Loucy (cell line): ENCODE measurements around the gene C2orf69.

Experiments
- H2AFZ ChIP-seq: fragments of 200-600 bp; sonication (generic); 2 replicates; pipeline ENCODE4 v1.6.0; 2016; ENCODE audit warnings: antibody characterized with exemption, mild to moderate bottlenecking, low read length, moderate library complexity
- H3F3A ChIP-seq: fragments of 200-600 bp; 2 replicates; pipeline ENCODE4 v1.6.0; 2016; ENCODE audit warnings: antibody characterized with exemption, low read depth, mild to moderate bottlenecking
- H3K27me3 ChIP-seq: fragments of 200-600 bp; sonication (generic); 2 replicates; pipeline ENCODE4 v1.6.1; 2014; ENCODE audit warnings: low read length, mild to moderate bottlenecking; ENCODE audit not compliant: insufficient read depth, poor library complexity, severe bottlenecking
- H3K36me3 ChIP-seq: fragments of 200-600 bp; sonication (generic); 2 replicates; pipeline ENCODE4 v1.6.1; 2016; ENCODE audit warnings: low read length; ENCODE audit not compliant: insufficient read depth
- H3K4me1 ChIP-seq: fragments of 200-600 bp; sonication (generic); 2 replicates; pipeline ENCODE4 v1.5.1; 2014; ENCODE audit warnings: low read length, mild to moderate bottlenecking; ENCODE audit not compliant: insufficient read depth, poor library complexity, severe bottlenecking
- H3K4me2 ChIP-seq: fragments of 200-600 bp; sonication (generic); 2 replicates; pipeline ENCODE4 v1.6.0; 2014; ENCODE audit warnings: antibody characterized with exemption, low read length, low read depth, mild to moderate bottlenecking; ENCODE audit not compliant: poor library complexity, severe bottlenecking
- H3K4me3 ChIP-seq: fragments of 200-600 bp; sonication (generic); 2 replicates; pipeline ENCODE4 v1.5.1; 2014; ENCODE audit warnings: low read length, mild to moderate bottlenecking, mixed read lengths; ENCODE audit not compliant: poor library complexity, severe bottlenecking
- H3K79me2 ChIP-seq: fragments of 200-600 bp; sonication (generic); 2 replicates; pipeline ENCODE4 v1.6.1; 2014; ENCODE audit warnings: low read length; ENCODE audit not compliant: insufficient read depth
- H3K9ac ChIP-seq: fragments of 200-600 bp; sonication (generic); 2 replicates; pipeline ENCODE4 v1.6.0; 2014; ENCODE audit warnings: mild to moderate bottlenecking, low read depth, low read length, moderate library complexity; ENCODE audit not compliant: poor library complexity, severe bottlenecking
- H3K9me2 ChIP-seq: fragments of 200-600 bp; sonication (generic); replicated peaks from 2 replicates; pipeline ENCODE4 v1.6.1; 2016; ENCODE audit warnings: low read depth, low read length, mixed read lengths
- H3K9me3 ChIP-seq: fragments of 200-600 bp; sonication (generic); 2 replicates; pipeline ENCODE4 v1.6.1; 2014; ENCODE audit warnings: mild to moderate bottlenecking, antibody characterized with exemption, low read length, low read depth; ENCODE audit not compliant: insufficient read depth
- H4K20me1 ChIP-seq: fragments of 200-600 bp; sonication (generic); 2 replicates; pipeline ENCODE4 v1.6.0; 2014; ENCODE audit warnings: antibody characterized with exemption, low read length, mild to moderate bottlenecking; ENCODE audit not compliant: insufficient read depth, poor library complexity, severe bottlenecking
- EZH2phosphoT487 ChIP-seq: fragments of 200-600 bp; IDR thresholded peaks from 2 replicates; pipeline ENCODE4 v1.6.1; 2018; ENCODE audit warnings: antibody characterized with exemption, mild to moderate bottlenecking, moderate library complexity, borderline replicate concordance
- TF ChIP-seq, protein P1 (sequence below): fragments of 200-600 bp; sonication (generic); conservative IDR thresholded peaks from 2 replicates; pipeline ENCODE4 v1.5.1; 2014; ENCODE audit warnings: mild to moderate bottlenecking, antibody characterized with exemption, low read length

C2orf69 gene

DNA sequence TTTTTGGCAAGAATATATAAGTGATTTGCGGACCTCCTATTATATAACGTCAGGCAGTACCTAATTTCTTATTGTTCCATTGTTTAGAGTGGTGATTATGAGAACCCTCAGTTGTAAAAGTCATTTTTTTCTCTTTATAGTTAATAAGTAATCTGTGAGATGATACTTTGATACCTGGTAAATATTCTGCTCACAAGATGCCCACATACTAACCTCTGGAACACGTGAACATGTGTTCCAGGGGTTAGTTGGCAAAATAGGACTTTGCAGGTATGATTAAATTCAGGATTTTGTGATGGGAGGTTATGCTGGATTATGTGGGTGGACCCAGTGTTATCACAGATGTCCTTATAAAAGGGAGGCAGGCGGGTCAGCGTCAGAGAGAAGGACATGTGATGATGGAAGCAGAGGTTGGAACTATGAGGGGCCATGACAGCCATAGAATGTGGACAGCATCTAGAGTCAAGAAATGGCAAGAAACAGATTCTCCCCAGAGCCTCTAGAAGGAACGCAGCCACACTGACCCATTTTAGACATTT, 61.1 kb downstream of the C2orf69 start:
- Histone ChIP-seq H3K79me2 (no peaks in the 10 kb centered on the region), H3K9ac (no peak overlapping the region), H3K4me2 (no peak overlapping the region), H2AFZ (no peak overlapping the region), H3K27me3 (no peaks in the 10 kb centered on the region), H3K9me2 (no peaks in the 10 kb centered on the region), H3F3A (no peaks in the 10 kb centered on the region), H3K4me1 (no peaks in the 10 kb centered on the region), H3K36me3 (no peaks in the 10 kb centered on the region), H3K4me3 (no peak overlapping the region), H3K9me3 (no peaks in the 10 kb centered on the region), H4K20me1 (no peaks in the 10 kb centered on the region)
- TF ChIP-seq, protein P1, sequence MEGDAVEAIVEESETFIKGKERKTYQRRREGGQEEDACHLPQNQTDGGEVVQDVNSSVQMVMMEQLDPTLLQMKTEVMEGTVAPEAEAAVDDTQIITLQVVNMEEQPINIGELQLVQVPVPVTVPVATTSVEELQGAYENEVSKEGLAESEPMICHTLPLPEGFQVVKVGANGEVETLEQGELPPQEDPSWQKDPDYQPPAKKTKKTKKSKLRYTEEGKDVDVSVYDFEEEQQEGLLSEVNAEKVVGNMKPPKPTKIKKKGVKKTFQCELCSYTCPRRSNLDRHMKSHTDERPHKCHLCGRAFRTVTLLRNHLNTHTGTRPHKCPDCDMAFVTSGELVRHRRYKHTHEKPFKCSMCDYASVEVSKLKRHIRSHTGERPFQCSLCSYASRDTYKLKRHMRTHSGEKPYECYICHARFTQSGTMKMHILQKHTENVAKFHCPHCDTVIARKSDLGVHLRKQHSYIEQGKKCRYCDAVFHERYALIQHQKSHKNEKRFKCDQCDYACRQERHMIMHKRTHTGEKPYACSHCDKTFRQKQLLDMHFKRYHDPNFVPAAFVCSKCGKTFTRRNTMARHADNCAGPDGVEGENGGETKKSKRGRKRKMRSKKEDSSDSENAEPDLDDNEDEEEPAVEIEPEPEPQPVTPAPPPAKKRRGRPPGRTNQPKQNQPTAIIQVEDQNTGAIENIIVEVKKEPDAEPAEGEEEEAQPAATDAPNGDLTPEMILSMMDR, result no peak
- no peak for TF ChIP-seq EZH2phosphoT487

DNA sequence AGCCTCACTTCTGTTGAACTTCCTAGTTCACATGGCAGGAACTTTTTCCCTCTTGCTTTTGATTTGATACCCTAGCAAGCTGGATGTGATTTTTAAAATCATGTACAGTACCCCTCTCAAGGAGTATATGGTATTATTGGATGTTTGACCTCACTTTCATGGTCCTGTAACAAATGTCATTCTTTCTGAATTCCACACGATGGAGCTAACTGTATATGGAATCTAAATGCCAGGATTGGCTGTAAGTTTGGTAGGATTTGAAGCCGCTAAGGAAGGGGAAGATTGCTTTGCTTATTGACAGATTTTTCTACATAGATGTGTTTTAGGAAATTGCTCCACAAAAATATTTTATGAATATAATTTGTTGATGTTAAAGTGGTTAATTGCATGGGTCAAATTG, 62.6 kb downstream of the C2orf69 start:
- Histone ChIP-seq H3K9me3 (no peaks in the 10 kb centered on the region), H3K36me3 (no peaks in the 10 kb centered on the region), H3K9ac (no peak overlapping the region), H4K20me1 (no peaks in the 10 kb centered on the region), H3F3A (no peaks in the 10 kb centered on the region), H3K4me2 (no peak overlapping the region), H3K79me2 (no peaks in the 10 kb centered on the region), H3K27me3 (no peaks in the 10 kb centered on the region), H3K4me3 (no peak overlapping the region), H2AFZ (no peak overlapping the region), H3K9me2 (no peaks in the 10 kb centered on the region), H3K4me1 (peaks cover 5% of the 10 kb centered on the region)
- TF ChIP-seq EZH2phosphoT487, result no peak
- TF ChIP-seq, protein P1, result peak; percentile 57

GRCh38 chr2:199975273-199975895, 64.3 kb downstream of the C2orf69 start:
- H3K4me3 ChIP-seq, result no peak overlapping the region
- H2AFZ ChIP-seq, result no peak overlapping the region
- no peaks in the 10 kb centered on the region for H3K36me3 ChIP-seq
- peaks cover 5% of the 10 kb centered on the region for H3K4me1 ChIP-seq
- TF ChIP-seq, protein P1, result no peak
- no peak for TF ChIP-seq EZH2phosphoT487
- H4K20me1 ChIP-seq, result no peaks in the 10 kb centered on the region
- no peak overlapping the region for H3K9ac ChIP-seq
- no peaks in the 10 kb centered on the region for H3K9me3 ChIP-seq
- H3F3A ChIP-seq, result no peaks in the 10 kb centered on the region
- no peaks in the 10 kb centered on the region for H3K9me2 ChIP-seq
- H3K79me2 ChIP-seq, result no peaks in the 10 kb centered on the region
- H3K27me3 ChIP-seq, result no peaks in the 10 kb centered on the region
- H3K4me2 ChIP-seq, result no peak overlapping the region
